OCI-LY3 (cell line): Measurements from ENCODE around the gene SEMG2.

ENCODE experiments used
- H2AFZ ChIP-seq: fragments of 200-600, 300-600 bp; shearing (Covaris generic); 2 replicates; pipeline ENCODE4 v1.6.0; 2014; ENCODE audit warnings: antibody characterized with exemption, low read depth, low read length
- H3K27ac ChIP-seq: fragments of 200-600, 300-600 bp; sonication (generic); 2 replicates; pipeline ENCODE4 v1.5.1; 2014; ENCODE audit warnings: mild to moderate bottlenecking, low read length, moderate library complexity, mixed read lengths
- H3K27me3 ChIP-seq: fragments of 200-600, 300-600 bp; sonication (generic); 2 replicates; pipeline ENCODE4 v1.6.1; 2014; ENCODE audit warnings: low read depth, low read length, mixed read lengths
- H3K36me3 ChIP-seq: fragments of 200-600, 300-600 bp; sonication (generic); replicated peaks from 2 replicates; pipeline ENCODE3; 2014; ENCODE audit warnings: low read depth, low read length, mixed read lengths
- H3K4me1 ChIP-seq: fragments of 300-600, 200-600 bp; sonication (generic); 2 replicates; pipeline ENCODE4 v1.6.1; 2014; ENCODE audit warnings: low read length, mixed read lengths
- H3K4me2 ChIP-seq: fragments of 200-600, 300-600 bp; sonication (generic); 2 replicates; pipeline ENCODE4 v1.6.1; 2014; ENCODE audit warnings: low read length, mixed read lengths
- H3K4me3 ChIP-seq: fragments of 300-600, 200-600 bp; sonication (generic); 2 replicates; pipeline ENCODE4 v1.5.1; 2014; ENCODE audit warnings: antibody characterized with exemption, mild to moderate bottlenecking, low read length, moderate library complexity
- H3K79me2 ChIP-seq: fragments of 300-600, 200-600 bp; shearing (Covaris generic); 2 replicates; pipeline ENCODE4 v1.6.1; 2014; ENCODE audit warnings: mild to moderate bottlenecking, low read length, mixed read lengths
- H3K9ac ChIP-seq: fragments of 300-600, 200-600 bp; shearing (Covaris generic); 2 replicates; pipeline ENCODE4 v1.6.0; 2014; ENCODE audit warnings: mild to moderate bottlenecking, low read length, moderate library complexity
- H3K9me3 ChIP-seq: fragments of 200-600, 300-600 bp; shearing (Covaris generic); 2 replicates; pipeline ENCODE4 v1.6.1; 2014; ENCODE audit warnings: low read length, mixed read lengths; ENCODE audit not compliant: insufficient read depth
- H4K20me1 ChIP-seq: fragments of 200-600, 300-600 bp; sonication (generic); 2 replicates; pipeline ENCODE4 v1.6.1; 2016; ENCODE audit warnings: low read length, mixed read lengths; ENCODE audit not compliant: insufficient read depth
- CTCF ChIP-seq: fragments of 200-600, 300-600 bp; sonication (generic); IDR thresholded peaks from 2 replicates; pipeline ENCODE4 v1.5.1; 2014; ENCODE audit warnings: antibody characterized with exemption, low read length, low read depth
- EZH2phosphoT487 ChIP-seq: fragments of 200-600 bp; shearing (Covaris generic); IDR thresholded peaks from 2 replicates; pipeline ENCODE4 v1.6.1; 2018; ENCODE audit warnings: antibody characterized with exemption, mixed run types, low read depth

SEMG2 gene

GRCh38 chr20:45212836-45213235 lies 8.3 kb upstream of the SEMG2 start:
- Histone ChIP-seq H3K27me3 (peaks cover 26% of the 10 kb centered on the region; the same call in 1 of the 2 replicates), H3K4me1 (no peaks in the 10 kb centered on the region), H3K79me2 (no peaks in the 10 kb centered on the region), H3K36me3 (no peaks in the 10 kb centered on the region), H2AFZ (no peak overlapping the region), H3K9ac (no peak overlapping the region), H3K4me2 (no peak overlapping the region), H3K27ac (no peak overlapping the region), H3K4me3 (no peak overlapping the region), H4K20me1 (no peaks in the 10 kb centered on the region), H3K9me3 (no peaks in the 10 kb centered on the region)
- no peak for TF ChIP-seq CTCF
- TF ChIP-seq EZH2phosphoT487, result no peak

GRCh38 chr20:45218124-45218523 lies 3.0 kb upstream of the SEMG2 start:
- Histone ChIP-seq H4K20me1 (no peaks in the 10 kb centered on the region), H3K4me2 (no peak overlapping the region), H3K27me3 (peaks cover 41% of the 10 kb centered on the region), H3K9ac (no peak overlapping the region), H3K4me3 (no peak overlapping the region), H3K36me3 (no peaks in the 10 kb centered on the region), H3K27ac (no peak overlapping the region), H3K9me3 (0 out of 2 replicates have a peak, but pooled peaks cover 3% of the 10 kb centered on the region), H2AFZ (no peak overlapping the region), H3K4me1 (no peaks in the 10 kb centered on the region), H3K79me2 (no peaks in the 10 kb centered on the region)
- TF ChIP-seq EZH2phosphoT487, result no peak
- TF ChIP-seq CTCF, result no peak

GRCh38 chr20:45218636-45219035 lies 2.5 kb upstream of the SEMG2 start:
- no peak overlapping the region for H3K27ac ChIP-seq
- H3K4me3 ChIP-seq, result no peak overlapping the region
- peaks cover 46% of the 10 kb centered on the region for H3K27me3 ChIP-seq
- no peak for TF ChIP-seq EZH2phosphoT487
- no peak for TF ChIP-seq CTCF
- H3K4me2 ChIP-seq, result no peak overlapping the region
- H3K9me3 ChIP-seq, result 0 out of 2 replicates have a peak, but pooled peaks cover 3% of the 10 kb centered on the region
- H3K9ac ChIP-seq, result no peak overlapping the region
- H3K79me2 ChIP-seq, result no peaks in the 10 kb centered on the region
- H2AFZ ChIP-seq, result no peak overlapping the region
- no peaks in the 10 kb centered on the region for H4K20me1 ChIP-seq
- H3K36me3 ChIP-seq, result no peaks in the 10 kb centered on the region
- H3K4me1 ChIP-seq, result no peaks in the 10 kb centered on the region

GRCh38 chr20:45223136-45223535 lies 2.0 kb downstream of the SEMG2 start:
- H3K27me3 ChIP-seq, result peaks cover 78% of the 10 kb centered on the region

More at GRCh38 chr20:45223136-45223535, 2.0 kb downstream of the SEMG2 start:
- Histone ChIP-seq H3K79me2 (no peaks in the 10 kb centered on the region), H3K9me3 (0 out of 2 replicates have a peak, but pooled peaks cover 1% of the 10 kb centered on the region), H3K27ac (no peak overlapping the region), H3K4me2 (no peak overlapping the region), H3K9ac (no peak overlapping the region), H2AFZ (no peak overlapping the region), H3K4me1 (no peaks in the 10 kb centered on the region), H3K36me3 (no peaks in the 10 kb centered on the region), H4K20me1 (no peaks in the 10 kb centered on the region), H3K4me3 (no peak overlapping the region)
- TF ChIP-seq EZH2phosphoT487 (no peak), CTCF (no peak)
